HEK293 (cell line): ENCODE results near the gene LBHD2.

ENCODE experiments used
- CTCF ChIP-seq: fragments of 450-650 bp; formaldehyde crosslinking; IDR thresholded peaks from 2 replicates; pipeline ENCODE4 v1.5.1; 2016; ENCODE audit warnings: missing biosample characterization, missing genetic modification characterization
- MEIS1 ChIP-seq: sonication (generic); formaldehyde crosslinking; IDR thresholded peaks from 2 replicates; pipeline ENCODE4 v1.8.1; 2022; ENCODE audit warnings: missing genetic modification reagents, mild to moderate bottlenecking, borderline replicate concordance
- ZBTB17 ChIP-seq: fragments of 450-650 bp; formaldehyde crosslinking; IDR thresholded peaks from 2 replicates; pipeline ENCODE4 v1.5.1; 2016; ENCODE audit warnings: missing biosample characterization, missing genetic modification characterization

- TF ChIP-seq CTCF (tag by site-specific recombination), result no peak
- no peak for TF ChIP-seq ZBTB17 (tag by site-specific recombination)
- no peak for TF ChIP-seq MEIS1
Measured at GRCh38 chr14:103064978-103065377, 19.0 kb upstream of the LBHD2 start.
